GM19468 (cell line): ENCODE data around the gene ASXL1.
"Not testable (repeated sequence)": the region's sequence is repeated elsewhere in the genome, so short reads cannot be mapped to it uniquely, and the experiment has no call there.

Experiments
- ATAC-seq: cut with Tn5 transposase; IDR thresholded peaks from one replicate; pipeline ENCODE4 v1.9.1; 2021; ENCODE audit warnings: mild to moderate bottlenecking, moderate library complexity, moderate number of reproducible peaks; ENCODE audit not compliant: unreplicated experiment; ENCODE audit errors: extremely low read depth

ASXL1 gene

GRCh38 chr20:32333988-32334885, 23.9 kb upstream of the ASXL1 start:
- ATAC-seq, result no peak

DNA sequence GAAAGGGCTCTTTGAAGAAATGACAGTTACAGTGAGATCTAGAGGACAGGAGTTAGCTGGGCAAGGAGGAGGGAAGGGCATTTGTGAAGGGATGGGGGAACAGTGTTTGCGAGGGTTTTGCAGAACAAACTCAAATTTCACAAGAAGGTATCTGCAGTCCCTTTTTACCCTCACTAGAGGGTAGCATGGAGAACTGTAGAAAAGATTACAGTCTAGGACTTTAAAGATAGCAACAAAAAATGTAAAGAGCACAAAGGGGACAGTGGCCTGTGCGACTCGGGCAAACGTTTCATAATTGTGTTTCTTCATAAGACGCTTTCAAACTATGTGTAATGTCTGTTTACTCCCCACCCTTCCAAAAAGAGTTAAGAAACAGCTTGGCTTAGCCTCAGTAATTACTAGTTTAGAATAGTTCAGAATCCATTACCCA, 21.2 kb upstream of the ASXL1 start:
- no peak for ATAC-seq

DNA sequence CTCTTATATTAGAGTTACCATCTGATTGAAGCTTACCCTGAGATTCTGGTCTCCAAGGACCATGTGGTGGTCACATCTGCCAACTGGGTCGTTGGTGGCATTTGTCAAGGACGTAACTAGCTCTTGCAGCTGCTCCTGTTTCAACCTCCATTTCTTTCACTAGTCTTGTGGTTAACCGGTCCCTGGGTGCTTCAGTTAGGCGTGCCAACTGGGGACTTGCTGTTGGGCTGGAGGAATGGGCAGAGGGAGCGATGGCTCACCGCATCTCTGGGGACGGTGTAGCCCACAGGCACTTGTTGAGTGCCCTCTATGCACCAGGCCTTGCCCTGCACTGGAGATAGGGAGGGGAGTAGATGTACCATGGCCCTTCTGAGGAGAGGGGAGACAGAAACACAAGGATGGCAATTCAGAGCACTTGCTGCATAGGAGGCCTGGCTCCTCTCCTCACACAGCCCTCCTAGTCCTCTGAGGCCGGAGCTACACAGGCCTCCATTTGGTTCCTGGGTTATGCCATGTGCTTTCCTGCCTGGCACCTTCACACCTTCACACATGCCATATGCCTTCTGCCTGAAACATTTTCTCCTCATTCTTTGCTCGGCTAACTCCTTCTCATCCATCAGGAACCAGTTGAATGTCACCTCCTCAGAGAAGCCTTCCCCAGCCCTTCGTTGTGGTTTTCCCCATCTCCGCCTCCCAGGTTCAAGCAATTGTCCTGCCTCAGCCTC, 20.0 kb upstream of the ASXL1 start:
- no peak for ATAC-seq

DNA sequence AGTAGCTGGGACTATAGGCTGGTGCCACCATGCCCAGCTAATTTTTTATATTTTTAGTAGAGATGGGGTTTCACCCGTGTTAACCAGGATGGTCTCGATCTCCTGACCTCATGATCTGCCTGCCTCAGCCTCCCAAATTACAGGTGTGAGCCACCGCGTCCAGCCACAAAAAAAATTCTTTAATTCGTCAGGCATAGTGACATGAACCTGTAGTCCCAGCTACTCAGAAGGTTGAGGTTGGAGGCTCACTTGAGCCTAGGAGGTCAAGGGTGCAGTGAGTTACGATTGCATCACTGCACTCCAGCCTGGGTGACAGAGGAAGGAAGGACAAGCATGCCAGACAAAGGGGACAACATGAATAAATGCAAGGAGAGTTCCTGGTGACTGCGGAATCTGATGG, 19.5 kb upstream of the ASXL1 start:
- no peak for ATAC-seq

DNA sequence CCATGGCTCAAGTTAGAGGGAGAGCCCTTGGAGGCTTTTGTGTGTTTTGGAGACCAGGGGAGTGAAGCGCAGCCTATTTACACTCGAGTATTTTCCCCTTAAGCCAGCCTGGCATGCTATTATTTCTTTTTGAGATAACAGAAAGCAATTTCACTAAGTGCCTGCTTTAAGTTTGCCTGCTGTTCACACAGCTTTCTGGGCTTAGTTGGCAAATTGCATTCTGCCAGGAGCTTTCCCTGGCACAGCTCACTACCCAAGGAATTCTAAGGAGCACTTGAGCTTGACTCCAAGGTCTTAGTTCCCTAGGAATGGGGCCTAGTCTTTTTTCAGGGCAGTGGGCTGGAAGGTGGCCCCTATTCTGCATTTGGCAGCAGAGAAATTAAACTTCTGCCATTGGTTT, 19.0 kb upstream of the ASXL1 start:
- no peak for ATAC-seq

DNA sequence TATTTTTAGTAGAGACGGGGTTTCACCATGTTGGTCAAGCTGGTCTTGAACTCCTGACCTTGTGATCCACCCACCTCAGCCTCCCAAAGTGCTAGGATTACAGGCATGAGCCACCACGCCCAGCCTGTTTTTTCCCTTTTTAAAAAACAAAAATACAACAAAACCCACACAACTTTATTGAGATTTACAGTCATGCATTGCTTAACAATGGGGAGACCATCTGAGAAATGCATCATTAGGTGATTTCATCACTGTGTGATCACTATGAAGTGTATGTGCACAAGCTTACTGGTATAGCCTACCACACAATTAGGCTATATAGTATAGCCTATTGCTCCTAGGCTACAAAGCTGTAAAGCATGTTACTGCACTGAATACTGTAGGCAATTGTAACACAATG, 17.1 kb upstream of the ASXL1 start:
- not testable (repeated sequence) for ATAC-seq

DNA sequence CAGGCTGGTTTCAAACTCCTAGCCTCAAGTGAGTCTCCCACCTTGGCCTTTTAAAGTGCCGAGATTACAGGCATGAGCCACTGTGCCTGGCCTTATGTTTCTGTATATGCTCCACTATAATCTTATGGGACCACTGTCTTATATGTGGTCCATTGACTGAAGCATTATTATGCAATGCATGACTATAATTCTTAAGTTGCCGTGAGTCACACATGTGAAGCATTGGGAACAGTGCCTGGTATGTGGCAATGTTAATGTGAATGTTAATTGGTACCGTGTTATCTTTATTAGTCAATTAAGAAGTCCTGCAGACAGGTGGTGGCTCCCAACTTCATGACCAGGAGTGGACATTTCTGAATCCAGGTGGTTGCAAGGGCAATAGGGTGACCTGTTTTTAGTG, 14.7 kb upstream of the ASXL1 start:
- ATAC-seq, result no peak

DNA sequence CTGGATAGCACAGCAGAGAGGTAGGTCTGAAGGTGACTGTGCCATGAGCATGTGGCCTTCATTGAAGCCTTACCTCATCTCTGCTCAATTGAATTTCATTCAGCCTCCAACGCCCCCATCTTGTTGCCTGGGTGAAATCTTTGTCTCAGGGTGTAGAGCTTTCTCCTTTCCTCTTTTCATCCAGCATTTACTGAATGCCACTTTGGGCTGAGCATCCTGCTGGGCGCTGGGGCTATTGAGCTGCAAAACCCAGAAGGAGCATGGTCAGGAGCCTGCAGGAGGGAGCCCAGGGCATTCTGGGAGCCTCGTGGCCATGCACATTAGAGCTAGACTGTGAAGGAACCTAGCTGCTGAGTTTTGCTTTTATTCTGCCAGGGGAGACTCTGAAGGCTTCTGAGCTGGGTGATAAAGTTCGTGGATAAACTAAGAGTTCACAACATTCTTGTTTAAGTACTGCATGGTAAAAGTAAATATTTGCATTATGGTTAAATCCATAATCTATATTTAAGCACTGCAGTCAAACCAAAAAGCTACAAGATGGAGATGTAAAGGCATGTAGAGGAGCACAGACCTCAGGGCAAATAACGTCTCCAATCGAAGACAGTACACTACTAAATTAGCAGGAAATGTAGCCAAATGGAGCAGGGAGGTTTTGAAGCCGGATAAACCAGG, 13.2 kb upstream of the ASXL1 start:
- no peak for ATAC-seq

- no peak for ATAC-seq
Measured at GRCh38 chr20:32348207-32348606, 9.9 kb upstream of the ASXL1 start.

DNA sequence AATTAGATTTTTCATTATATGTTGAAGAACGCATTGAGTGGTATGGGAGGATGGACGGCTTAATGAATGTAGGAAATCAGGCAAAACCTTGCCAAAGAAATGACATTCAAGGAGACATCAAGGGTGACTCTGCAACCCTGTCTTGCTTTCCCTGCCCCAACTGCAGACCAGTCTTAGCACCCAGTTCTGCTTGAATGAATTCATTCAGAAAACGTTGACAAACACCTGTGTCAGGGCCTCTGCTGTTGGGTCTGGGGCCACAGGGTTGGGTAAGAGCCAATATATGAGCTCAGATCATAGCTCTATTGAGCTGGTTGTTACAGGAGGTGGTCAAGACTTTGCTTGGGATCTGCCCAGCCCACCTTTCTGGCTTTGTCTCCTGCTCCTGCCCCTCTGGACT, 7.7 kb upstream of the ASXL1 start:
- ATAC-seq, result no peak

GRCh38 chr20:32352121-32352720, 5.9 kb upstream of the ASXL1 start:
- no peak for ATAC-seq

DNA sequence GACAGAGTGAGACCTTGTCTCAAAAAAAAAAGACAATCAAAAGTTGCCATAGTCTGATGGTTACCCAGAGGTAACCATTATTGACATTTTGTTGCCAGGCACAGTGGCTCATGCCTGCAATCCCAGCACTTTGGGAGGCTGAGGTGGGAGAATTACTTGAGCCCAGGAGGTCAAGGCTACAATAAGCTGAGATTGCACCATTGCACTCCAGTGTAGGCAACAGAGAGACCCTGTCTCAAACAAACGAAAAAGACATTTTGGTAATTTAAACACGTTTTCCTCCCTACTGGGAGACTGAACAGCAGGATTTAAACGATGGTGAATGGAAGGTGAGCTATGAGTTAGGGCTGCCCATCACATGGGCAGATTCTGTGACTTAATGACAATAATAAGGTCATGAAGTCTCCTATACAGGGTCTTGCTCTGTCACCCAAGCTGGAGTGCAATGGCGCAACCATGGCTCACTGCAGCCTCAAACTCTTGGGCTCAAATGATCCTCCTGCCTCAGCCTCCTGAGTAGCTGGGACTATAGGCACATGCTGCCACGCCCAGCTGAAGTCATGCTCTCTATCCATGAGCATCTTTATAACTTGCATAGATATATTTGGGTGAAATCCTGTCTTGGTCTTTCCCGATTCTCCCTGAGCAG, 4.2 kb upstream of the ASXL1 start:
- ATAC-seq, result no peak

- ATAC-seq, result no peak
Measured at GRCh38 chr20:32354592-32355416, 3.3 kb upstream of the ASXL1 start.

DNA sequence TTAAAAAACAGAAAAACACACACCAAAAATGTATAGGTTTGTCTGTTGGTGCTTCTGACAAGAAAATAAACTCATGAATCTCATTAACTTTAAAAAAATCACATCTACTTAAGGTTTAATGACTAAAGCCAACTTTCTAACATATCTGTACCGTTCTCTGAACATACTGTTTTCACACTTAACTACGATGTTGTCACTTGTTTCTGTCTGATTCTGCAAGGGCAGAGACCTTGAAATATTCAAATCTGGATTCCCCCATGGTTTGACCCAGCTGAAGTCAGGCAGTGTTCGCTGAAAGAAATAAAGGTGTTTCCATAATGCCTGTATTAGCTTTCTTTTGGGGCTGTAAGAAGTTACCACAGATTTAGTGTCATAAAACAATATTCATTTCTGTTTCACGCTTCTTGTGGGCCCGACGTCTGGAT, 2.7 kb upstream of the ASXL1 start:
- no peak for ATAC-seq

DNA sequence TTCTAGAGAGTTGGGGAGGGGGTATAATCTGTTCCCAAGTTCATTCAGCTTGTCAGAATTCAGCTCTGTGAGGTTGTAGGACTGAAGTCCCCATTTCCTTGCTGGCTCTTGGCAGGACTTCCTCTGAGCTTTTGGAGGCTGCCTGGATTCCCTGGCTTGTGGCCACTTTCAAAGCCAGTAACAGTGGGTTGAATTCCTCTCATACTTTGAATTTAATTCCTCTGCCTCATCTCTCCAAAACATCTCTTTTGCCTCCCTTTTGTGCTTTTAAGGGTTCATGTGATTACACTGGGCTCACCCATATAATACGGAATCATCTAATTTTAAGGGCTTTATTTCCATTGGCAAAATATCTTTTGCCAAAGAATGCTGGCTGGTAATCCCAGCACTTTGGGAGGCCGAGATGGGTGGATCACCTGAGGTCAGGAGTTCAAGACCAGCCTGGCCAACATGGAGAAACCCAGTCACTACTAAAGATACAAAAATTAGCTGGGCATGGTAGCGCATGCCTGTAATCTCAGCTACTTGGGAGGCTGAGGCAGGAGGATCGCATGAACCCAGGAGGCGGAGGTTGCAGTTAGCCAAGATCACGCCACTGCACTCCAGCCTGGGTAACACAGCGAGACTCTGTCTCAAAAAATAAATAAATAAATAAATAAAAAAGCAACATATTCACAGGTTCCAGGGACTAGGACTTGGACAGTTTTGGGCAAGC, 2.1 kb upstream of the ASXL1 start:
- not testable (repeated sequence) for ATAC-seq

- no peak for ATAC-seq
Measured at GRCh38 chr20:32356622-32357374, 1.3 kb upstream of the ASXL1 start.

- no peak for ATAC-seq
Measured at GRCh38 chr20:32357375-32357868, 709 bp upstream of the ASXL1 start.

DNA sequence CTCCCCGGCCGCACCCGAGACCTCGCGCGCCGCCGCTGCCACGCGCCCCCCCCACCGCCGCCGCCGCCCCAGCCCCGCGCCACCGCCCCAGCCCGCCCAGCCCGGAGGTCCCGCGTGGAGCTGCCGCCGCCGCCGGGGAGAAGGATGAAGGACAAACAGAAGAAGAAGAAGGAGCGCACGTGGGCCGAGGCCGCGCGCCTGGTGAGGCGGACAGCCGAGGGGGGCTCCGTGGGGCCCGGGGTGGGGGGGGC, 426 bp downstream of the ASXL1 start:
- ATAC-seq, result no peak
